AG04450 (cell line): Measurements from ENCODE around the gene CUEDC1. TPM values are rescaled to one million over a fixed set of nuclear protein-coding genes. Genes with fewer than 3 reads are reported as not detected.

Experiments
- CTCF ChIA-PET: fragments of 300-600, 350-600 bp; formaldehyde crosslinking; extraction: SDS; loops from one replicate; lab custom pipeline; 2022; ENCODE audit warnings: antibody characterized with exemption, inconsistent platforms; lab: Charles Lee
- POLR2A ChIA-PET: fragments of 350-600 bp; formaldehyde crosslinking; extraction: SDS; loops from one replicate; lab custom pipeline; 2021; ENCODE audit warnings: antibody characterized with exemption, inconsistent platforms; lab: Yijun Ruan, JAX
- DNase-seq: peaks from one replicate; pipeline ENCODE4 v3.0.0-alpha.2; 2011; ENCODE audit warnings: low read depth, low spot score
- H3K27ac ChIP-seq: one replicate; pipeline ENCODE4 v1.5.1; 2012; ENCODE audit warnings: low read depth, low read length, control low read depth
- H3K27me3 ChIP-seq: one replicate; pipeline ENCODE4 v1.6.0; 2012; ENCODE audit warnings: low read length; ENCODE audit not compliant: control insufficient read depth, insufficient read depth
- H3K4me3 ChIP-seq: 2 replicates; pipeline ENCODE4 v1.5.1; 2011; ENCODE audit warnings: mild to moderate bottlenecking, low read depth, low read length, control low read depth
- H3K9me3 ChIP-seq: 2 replicates; pipeline ENCODE4 v1.5.1; 2012; ENCODE audit warnings: low read length; ENCODE audit not compliant: control insufficient read depth, insufficient read depth
- polyA plus RNA-seq: library from polyadenylated mRNA; depleted of rRNA; stranded (reverse); fragments of >200 nt; gene quantifications from 2 replicates; pipeline ENCODE4 v1.2.3, GENCODE V29; 2011
- TF ChIP-seq, protein P1 (sequence below): IDR thresholded peaks from 2 replicates; pipeline ENCODE4 v1.5.1; 2011; ENCODE audit warnings: low read depth, low read length, control low read depth, inconsistent platforms

CUEDC1 gene
- polyA plus RNA-seq, 1 experiment: 21.6 TPM

DNA sequence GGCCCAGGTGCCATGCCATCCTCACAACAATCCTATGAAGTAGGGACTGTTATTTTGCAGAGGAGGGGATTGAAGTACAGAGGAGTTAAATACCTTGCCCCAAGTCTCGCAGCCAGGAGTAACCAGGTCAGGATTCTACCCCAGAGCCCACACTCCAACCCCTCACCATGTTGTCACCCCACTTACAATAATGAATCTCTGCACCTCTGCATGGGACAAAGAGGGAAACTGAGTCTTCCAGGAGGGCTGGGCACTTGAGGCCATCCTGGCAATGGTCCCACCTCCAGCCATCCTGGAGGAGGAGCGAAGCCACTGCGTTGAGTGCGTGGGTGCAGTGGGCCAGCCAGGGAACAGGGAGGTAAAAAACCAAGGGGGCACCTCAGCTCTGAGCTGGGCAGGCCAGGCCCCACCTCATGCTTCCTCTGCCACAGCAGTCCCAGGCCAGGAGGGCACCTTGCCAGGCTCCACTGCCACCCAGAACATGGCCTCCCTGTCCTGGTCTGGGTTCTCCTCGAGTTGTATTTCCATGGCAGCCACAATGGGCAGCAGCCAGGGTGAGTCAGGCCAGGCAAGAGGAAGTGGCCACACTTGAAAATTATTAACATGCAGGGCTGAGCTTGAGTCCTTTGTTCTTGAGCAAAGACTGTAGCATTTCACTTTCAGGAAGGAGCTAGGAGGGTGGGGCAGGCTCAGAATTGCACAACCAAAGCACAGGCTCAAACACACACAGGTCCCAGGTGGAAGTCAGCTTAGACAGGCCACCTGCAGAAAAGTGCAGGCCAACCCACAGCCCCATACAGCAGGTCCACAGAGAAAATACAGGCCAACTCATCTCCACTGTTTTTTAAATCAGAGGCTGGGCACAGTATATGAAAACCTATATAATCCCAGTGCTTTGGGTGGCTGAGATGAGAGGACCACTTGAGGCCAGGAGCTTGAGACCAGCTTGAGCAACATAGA lies 52.1 kb downstream of the CUEDC1 start:
- Histone ChIP-seq H3K27ac (peak overlapping the region; percentile 80), H3K9me3 (no peaks in the 10 kb centered on the region), H3K27me3 (no peaks in the 10 kb centered on the region), H3K4me3 (no peak overlapping the region)
- TF ChIP-seq, protein P1, sequence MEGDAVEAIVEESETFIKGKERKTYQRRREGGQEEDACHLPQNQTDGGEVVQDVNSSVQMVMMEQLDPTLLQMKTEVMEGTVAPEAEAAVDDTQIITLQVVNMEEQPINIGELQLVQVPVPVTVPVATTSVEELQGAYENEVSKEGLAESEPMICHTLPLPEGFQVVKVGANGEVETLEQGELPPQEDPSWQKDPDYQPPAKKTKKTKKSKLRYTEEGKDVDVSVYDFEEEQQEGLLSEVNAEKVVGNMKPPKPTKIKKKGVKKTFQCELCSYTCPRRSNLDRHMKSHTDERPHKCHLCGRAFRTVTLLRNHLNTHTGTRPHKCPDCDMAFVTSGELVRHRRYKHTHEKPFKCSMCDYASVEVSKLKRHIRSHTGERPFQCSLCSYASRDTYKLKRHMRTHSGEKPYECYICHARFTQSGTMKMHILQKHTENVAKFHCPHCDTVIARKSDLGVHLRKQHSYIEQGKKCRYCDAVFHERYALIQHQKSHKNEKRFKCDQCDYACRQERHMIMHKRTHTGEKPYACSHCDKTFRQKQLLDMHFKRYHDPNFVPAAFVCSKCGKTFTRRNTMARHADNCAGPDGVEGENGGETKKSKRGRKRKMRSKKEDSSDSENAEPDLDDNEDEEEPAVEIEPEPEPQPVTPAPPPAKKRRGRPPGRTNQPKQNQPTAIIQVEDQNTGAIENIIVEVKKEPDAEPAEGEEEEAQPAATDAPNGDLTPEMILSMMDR: no peak
- ChIA-PET POLR2A (interaction anchor here (0.7 to 1.5 kb wide), 5 partner anchors 10 to 103 kb away, joined by 3 to 16 read pairs (median 3); no protein-coding TSS in a partner anchor), CTCF (interaction anchor here (0.6 to 2.6 kb wide), 5 partner anchors 11 to 87 kb away, joined by 3 to 20 read pairs (median 4); no protein-coding TSS in a partner anchor)
- DNase-seq: no peak

- CTCF ChIA-PET: interaction anchor here (2.6 kb wide), 1 partner anchor 10 kb away, joined by 20 read pairs; no protein-coding TSS in a partner anchor
- DNase-seq: no peak
- peak overlapping the region; percentile 80 for H3K27ac ChIP-seq
- no peak overlapping the region for H3K4me3 ChIP-seq
- POLR2A ChIA-PET: interaction anchor here (0.7 to 1.0 kb wide), 3 partner anchors 27 to 63 kb away, joined by 3 to 5 read pairs (median 3); no protein-coding TSS in a partner anchor
- no peaks in the 10 kb centered on the region for H3K27me3 ChIP-seq
- TF ChIP-seq, protein P1: no peak
- H3K9me3 ChIP-seq: no peaks in the 10 kb centered on the region
These were observed 53.0 kb downstream of the CUEDC1 start for GRCh38 chr17:57902117-57902799.

- CTCF ChIA-PET: interaction anchor here (0.7 to 1.1 kb wide), 2 partner anchors 9 to 85 kb away, joined by 3 read pairs; no protein-coding TSS in a partner anchor
- Histone ChIP-seq H3K27me3 (no peaks in the 10 kb centered on the region), H3K9me3 (no peaks in the 10 kb centered on the region), H3K4me3 (no peak overlapping the region), H3K27ac (no peak overlapping the region)
- DNase-seq: no peak
- TF ChIP-seq, protein P1: no peak
- POLR2A ChIA-PET: interaction anchor here (0.7 kb wide), 1 partner anchor 27 kb away, joined by 5 read pairs; no protein-coding TSS in a partner anchor
These were observed 54.0 kb downstream of the CUEDC1 start for GRCh38 chr17:57900991-57901743.

- TF ChIP-seq, protein P1: no peak
- H3K27me3 ChIP-seq: no peaks in the 10 kb centered on the region
- no peak overlapping the region for H3K4me3 ChIP-seq
- no peaks in the 10 kb centered on the region for H3K9me3 ChIP-seq
- ChIA-PET CTCF (interaction anchor here (2.1 to 2.2 kb wide), 2 partner anchors 22 to 228 kb away, joined by 4 to 8 read pairs; no protein-coding TSS in a partner anchor), POLR2A (interaction anchor here (1.0 to 1.4 kb wide), 2 partner anchors 24 to 35 kb away, joined by 3 to 8 read pairs; no protein-coding TSS in a partner anchor)
- H3K27ac ChIP-seq: no peak overlapping the region
- DNase-seq: no peak
These were observed 55.4 kb downstream of the CUEDC1 start for GRCh38 chr17:57899822-57900221.
